Trophoblast cell (in vitro differentiated cells and primary cell): ENCODE data around the gene KCNN4.
A peak's percentile ranks its signal among the peaks of the same experiment; 100 is the strongest.

Experiments used
- DNase-seq, 2 donors: peaks; one replicate each; pipeline ENCODE4 v3.0.0-alpha.2; 2016
- H2AFZ ChIP-seq: 2 replicates; pipeline ENCODE4 v1.6.1; 2013; ENCODE audit warnings: low read length, moderate library complexity, mild to moderate bottlenecking; ENCODE audit not compliant: insufficient read depth, poor library complexity
- H2AK5ac ChIP-seq: 2 replicates; pipeline ENCODE4 v1.6.1; 2013; ENCODE audit warnings: mild to moderate bottlenecking, low read length
- H2BK120ac ChIP-seq: 2 replicates; pipeline ENCODE4 v1.6.1; 2013; ENCODE audit warnings: low read length, mild to moderate bottlenecking, moderate library complexity; ENCODE audit not compliant: insufficient read depth, poor library complexity
- H2BK12ac ChIP-seq: 2 replicates; pipeline ENCODE4 v1.6.1; 2013; ENCODE audit warnings: mild to moderate bottlenecking, low read length, moderate library complexity
- H2BK5ac ChIP-seq: 2 replicates; pipeline ENCODE4 v1.6.1; 2013; ENCODE audit warnings: low read length, low read depth, moderate library complexity, mild to moderate bottlenecking; ENCODE audit not compliant: poor library complexity
- H3K14ac ChIP-seq: 2 replicates; pipeline ENCODE4 v1.6.1; 2013; ENCODE audit warnings: mild to moderate bottlenecking, low read length
- H3K18ac ChIP-seq: 2 replicates; pipeline ENCODE4 v1.6.1; 2013; ENCODE audit warnings: mild to moderate bottlenecking, low read length
- H3K23ac ChIP-seq: 2 replicates; pipeline ENCODE4 v1.6.1; 2013; ENCODE audit warnings: low read length
- H3K27ac ChIP-seq: 2 replicates; pipeline ENCODE4 v1.5.1; 2013; ENCODE audit warnings: low read depth, mild to moderate bottlenecking, inconsistent platforms, low read length, moderate library complexity
- H3K27me3 ChIP-seq: 2 replicates; pipeline ENCODE4 v1.6.1; 2013; ENCODE audit warnings: inconsistent platforms, mild to moderate bottlenecking, low read length, moderate library complexity; ENCODE audit not compliant: insufficient read depth
- H3K36me3 ChIP-seq, 2 experiments: 1 replicate in 1 of 2; 2 replicates in 1 of 2; pipeline ENCODE4 v1.6.1; 2013; ENCODE audit warnings: low read length in 2 of 2, mild to moderate bottlenecking in 2 of 2, moderate library complexity in 1 of 2; ENCODE audit not compliant: insufficient read depth in 2 of 2, control insufficient read depth in 1 of 2
- H3K4ac ChIP-seq: 2 replicates; pipeline ENCODE4 v1.6.1; 2013; ENCODE audit warnings: low read depth, mild to moderate bottlenecking, low read length, moderate library complexity
- H3K4me1 ChIP-seq, 2 experiments: 1 replicate in 1 of 2; 2 replicates in 1 of 2; pipeline ENCODE4 v1.6.1; 2013; ENCODE audit warnings: low read length in 2 of 2, mild to moderate bottlenecking in 2 of 2, moderate library complexity in 1 of 2; ENCODE audit not compliant: insufficient read depth in 2 of 2, control insufficient read depth in 1 of 2
- H3K4me2 ChIP-seq: 2 replicates; pipeline ENCODE4 v1.6.1; 2013; ENCODE audit warnings: inconsistent platforms, mild to moderate bottlenecking, low read length, moderate library complexity
- H3K4me3 ChIP-seq: 2 replicates; pipeline ENCODE4 v1.5.1; 2013; ENCODE audit warnings: mild to moderate bottlenecking, low read depth, low read length, inconsistent platforms
- H3K79me1 ChIP-seq: one replicate; pipeline ENCODE4 v1.6.1; 2013; ENCODE audit warnings: low read length
- H3K79me2 ChIP-seq: 2 replicates; pipeline ENCODE4 v1.6.1; 2013; ENCODE audit warnings: low read length, mild to moderate bottlenecking; ENCODE audit not compliant: control insufficient read depth, insufficient read depth, poor library complexity
- H3K9ac ChIP-seq: 2 replicates; pipeline ENCODE4 v1.6.1; 2013; ENCODE audit warnings: mild to moderate bottlenecking, low read length
- H3K9me3 ChIP-seq: 2 replicates; pipeline ENCODE4 v1.6.1; 2013; ENCODE audit warnings: low read depth, mild to moderate bottlenecking, control low read depth, inconsistent platforms, low read length; ENCODE audit not compliant: insufficient read depth
- H4K12ac ChIP-seq: 2 replicates; pipeline ENCODE4 v1.6.1; 2013; ENCODE audit warnings: low read depth, mild to moderate bottlenecking, low read length, moderate library complexity
- H4K8ac ChIP-seq: 2 replicates; pipeline ENCODE4 v1.6.1; 2013; ENCODE audit warnings: low read depth, mild to moderate bottlenecking, low read length, moderate library complexity
- H4K91ac ChIP-seq: one replicate; pipeline ENCODE4 v1.6.1; 2013; ENCODE audit warnings: low read depth, mild to moderate bottlenecking, low read length, moderate library complexity
- WGBS: extraction: QIAGEN DNeasy Blood & Tissue Kit; methylation state at CpG from one replicate; pipeline ENCODE4 v1.1.7; 2013; ENCODE audit warnings: missing lambda C conversion rate; ENCODE audit not compliant: insufficient read length, insufficient coverage; ENCODE audit errors: extremely low coverage; 5-methylcytosine and 5-hydroxymethylcytosine counted together

The KCNN4 gene

DNA sequence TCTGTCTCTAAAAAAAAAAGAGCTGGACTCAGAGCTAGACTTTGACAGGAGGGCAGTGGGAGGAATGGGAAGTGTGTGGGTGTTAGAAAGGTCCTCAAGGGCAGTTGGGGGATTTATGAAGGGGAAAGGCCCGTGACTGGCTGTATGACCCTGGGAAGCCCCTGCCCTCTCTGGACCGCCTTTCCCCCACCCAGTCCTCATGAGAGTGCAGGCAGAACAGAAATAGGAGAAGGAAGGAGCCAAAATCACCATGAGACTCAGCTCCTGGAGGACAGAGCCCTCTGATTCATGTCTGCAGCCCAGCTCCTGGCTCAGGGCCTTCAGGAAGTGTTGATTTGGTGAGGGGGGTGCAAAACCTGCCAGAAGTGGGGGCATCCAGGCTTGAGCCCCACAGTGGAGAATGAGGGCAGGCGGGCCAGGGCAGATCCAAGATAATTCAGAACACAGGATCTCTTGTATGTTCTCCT lies 17.3 kb downstream of the KCNN4 start:
- DNase-seq: peak; percentile 35 to 58
- Histone ChIP-seq H3K4me2 (no peak overlapping the region), H3K27me3 (no peaks in the 10 kb centered on the region), H3K27ac (no peak overlapping the region), H3K14ac (peak overlapping the region; percentile 27), H4K91ac (peak overlapping the region; percentile 59), H2AK5ac (peak overlapping the region; percentile 57), H3K4me1 (peaks cover 20 to 21% of the 10 kb centered on the region in 2 experiments), H3K79me1 (peaks cover 21% of the 10 kb centered on the region), H3K4ac (no peak overlapping the region), H3K36me3 (no peaks in the 10 kb centered on the region), H2BK5ac (no peak overlapping the region), H3K23ac (no peak overlapping the region), H4K12ac (no peak overlapping the region), H3K9me3 (no peaks in the 10 kb centered on the region), H4K8ac (no peak overlapping the region), H3K4me3 (no peak overlapping the region), H3K18ac (no peak overlapping the region), H3K9ac (no peak overlapping the region), H3K79me2 (peaks cover 2% of the 10 kb centered on the region), H2BK120ac (peak overlapping the region; percentile 56), H2BK12ac (peak overlapping the region; percentile 89), H2AFZ (no peak overlapping the region)
- no CpG with 5 or more reads among the region's 3 CpGs for WGBS

- no peak overlapping the region for H2BK5ac ChIP-seq
- H4K12ac ChIP-seq: no peak overlapping the region
- no peak overlapping the region for H4K91ac ChIP-seq
- H3K79me2 ChIP-seq: peaks cover 2% of the 10 kb centered on the region
- H3K79me1 ChIP-seq: peaks cover 21% of the 10 kb centered on the region
- no peaks in the 10 kb centered on the region for H3K27me3 ChIP-seq
- no peak overlapping the region for H3K4ac ChIP-seq
- no peak overlapping the region for H3K4me2 ChIP-seq
- no peak overlapping the region for H3K9ac ChIP-seq
- peaks cover 20 to 21% of the 10 kb centered on the region in 2 experiments for H3K4me1 ChIP-seq
- H3K4me3 ChIP-seq: no peak overlapping the region
- DNase-seq: no peak
- H2BK120ac ChIP-seq: no peak overlapping the region
- H2AFZ ChIP-seq: no peak overlapping the region
- H3K27ac ChIP-seq: no peak overlapping the region
- no peak overlapping the region for H2AK5ac ChIP-seq
- H3K36me3 ChIP-seq: no peaks in the 10 kb centered on the region
- WGBS: no CpG with 5 or more reads among the region's 3 CpGs
- H3K14ac ChIP-seq: no peak overlapping the region
- no peaks in the 10 kb centered on the region for H3K9me3 ChIP-seq
- H2BK12ac ChIP-seq: no peak overlapping the region
- H3K23ac ChIP-seq: no peak overlapping the region
- no peak overlapping the region for H4K8ac ChIP-seq
- no peak overlapping the region for H3K18ac ChIP-seq
These were observed 18.0 kb downstream of the KCNN4 start for GRCh38 chr19:43762814-43763213.

DNA sequence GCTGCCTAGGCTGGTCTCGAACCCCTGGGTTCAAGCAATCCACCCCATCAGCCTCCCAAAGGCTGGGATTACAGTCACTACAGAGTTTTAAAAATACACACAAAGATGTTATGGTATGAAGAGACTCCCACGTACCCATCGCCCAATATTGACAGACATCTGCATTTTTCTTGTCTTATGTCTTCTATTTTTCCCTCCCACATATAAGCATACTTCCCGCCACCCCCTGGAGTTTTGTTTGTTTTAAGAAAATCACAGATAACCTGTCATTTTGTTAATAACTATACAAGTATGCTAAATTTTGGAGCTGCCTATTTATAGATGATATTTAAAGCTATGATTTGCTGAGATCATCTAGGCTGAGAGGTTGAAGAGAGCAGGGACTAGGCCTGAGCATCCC lies 19.8 kb downstream of the KCNN4 start:
- no peak overlapping the region for H3K4me3 ChIP-seq

GRCh38 chr19:43759515-43759914 lies 21.3 kb downstream of the KCNN4 start:
- peaks cover 4 to 12% of the 10 kb centered on the region in 2 experiments for H3K4me1 ChIP-seq
- peak in 1 of 2 donors; percentile 89 for DNase-seq
- H3K4ac ChIP-seq: no peak overlapping the region
- H3K14ac ChIP-seq: no peak overlapping the region
- H3K79me1 ChIP-seq: peaks cover 23% of the 10 kb centered on the region
- no peak overlapping the region for H3K23ac ChIP-seq
- no peak overlapping the region for H2BK5ac ChIP-seq
- no peaks in the 10 kb centered on the region for H3K9me3 ChIP-seq
- H3K9ac ChIP-seq: no peak overlapping the region
- no peak overlapping the region for H4K91ac ChIP-seq
- H3K79me2 ChIP-seq: peaks cover 5% of the 10 kb centered on the region
- no peak overlapping the region for H4K8ac ChIP-seq
- H2AFZ ChIP-seq: no peak overlapping the region
- no peak overlapping the region for H2BK12ac ChIP-seq
- no peak overlapping the region for H3K4me2 ChIP-seq
- H3K27me3 ChIP-seq: no peaks in the 10 kb centered on the region
- WGBS: no CpG with 5 or more reads among the region's 5 CpGs
- no peak overlapping the region for H2BK120ac ChIP-seq
- peak overlapping the region; percentile 94 for H3K27ac ChIP-seq
- H3K18ac ChIP-seq: no peak overlapping the region
- no peak overlapping the region for H2AK5ac ChIP-seq
- no peak overlapping the region for H3K4me3 ChIP-seq
- no peaks in the 10 kb centered on the region for H3K36me3 ChIP-seq
- no peak overlapping the region for H4K12ac ChIP-seq

More for the DNA sequence above, 19.8 kb downstream of the KCNN4 start:
- no peaks in the 10 kb centered on the region for H3K9me3 ChIP-seq
- H2AK5ac ChIP-seq: no peak overlapping the region
- no peak overlapping the region for H2AFZ ChIP-seq
- no peaks in the 10 kb centered on the region for H3K27me3 ChIP-seq
- H3K4me2 ChIP-seq: no peak overlapping the region
- no peak overlapping the region for H4K12ac ChIP-seq
- H3K4ac ChIP-seq: peak overlapping the region; percentile 65
- H3K79me2 ChIP-seq: peaks cover 2% of the 10 kb centered on the region
- no peak overlapping the region for H4K8ac ChIP-seq
- no peak overlapping the region for H2BK120ac ChIP-seq
- H3K14ac ChIP-seq: no peak overlapping the region
- no CpG with 5 or more reads among the region's 4 CpGs for WGBS
- no peak overlapping the region for H3K23ac ChIP-seq
- H4K91ac ChIP-seq: peak overlapping the region; percentile 60
- H3K4me1 ChIP-seq: peaks cover 12 to 20% of the 10 kb centered on the region in 2 experiments
- no peak overlapping the region for H3K9ac ChIP-seq
- H3K18ac ChIP-seq: no peak overlapping the region
- no peaks in the 10 kb centered on the region for H3K36me3 ChIP-seq
- no peak for DNase-seq
- H3K79me1 ChIP-seq: peaks cover 22% of the 10 kb centered on the region
- H2BK5ac ChIP-seq: peak overlapping the region; percentile 18
- peak overlapping the region; percentile 57 for H2BK12ac ChIP-seq
- no peak overlapping the region for H3K27ac ChIP-seq
